HG02981 (cell line): ENCODE measurements around the gene PABPN1.

Experiments
- ATAC-seq: cut with Tn5 transposase; IDR thresholded peaks from one replicate; pipeline ENCODE4 v1.9.1; 2021; ENCODE audit warnings: mild to moderate bottlenecking, moderate library complexity; ENCODE audit not compliant: unreplicated experiment

The PABPN1 gene

DNA sequence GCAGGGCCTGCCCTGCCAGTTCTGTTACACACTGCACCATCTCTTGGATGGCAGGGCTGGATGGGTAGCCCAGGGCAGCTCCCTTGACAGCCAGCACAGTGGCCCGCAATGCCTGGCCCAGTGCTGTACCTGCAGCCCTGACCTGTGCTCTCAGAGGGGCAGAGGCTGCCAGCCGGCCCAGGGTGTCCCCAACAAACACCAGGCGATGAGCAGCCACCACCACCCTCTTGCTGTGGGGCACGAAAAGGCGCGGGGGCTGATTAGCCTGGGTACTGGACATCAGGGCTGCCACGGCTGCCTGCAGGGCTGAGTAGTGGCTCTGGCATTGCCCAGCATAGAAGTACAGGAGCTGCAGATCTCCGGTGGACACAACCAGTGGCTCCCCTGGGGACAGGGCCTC is 36.0 kb downstream of the PABPN1 start:
- no peak for ATAC-seq

DNA sequence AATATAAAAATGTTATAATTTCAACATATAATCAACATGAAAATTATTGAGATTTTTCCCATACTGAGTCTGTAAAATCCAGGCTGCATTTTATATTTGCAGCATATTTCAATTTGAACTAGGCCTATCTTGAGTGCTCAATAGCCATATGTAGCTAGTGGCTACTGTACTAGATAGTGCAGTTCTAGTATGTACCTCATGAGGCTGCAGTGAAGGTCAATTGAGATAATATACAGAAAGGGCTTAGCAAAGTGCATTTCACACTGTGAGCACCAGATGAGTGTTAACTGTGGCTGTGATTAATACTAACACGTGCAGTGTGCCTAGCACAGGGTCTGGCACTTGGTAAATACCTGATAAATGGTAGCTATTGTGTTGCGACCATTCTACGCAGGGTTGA is 36.8 kb downstream of the PABPN1 start:
- no peak for ATAC-seq

DNA sequence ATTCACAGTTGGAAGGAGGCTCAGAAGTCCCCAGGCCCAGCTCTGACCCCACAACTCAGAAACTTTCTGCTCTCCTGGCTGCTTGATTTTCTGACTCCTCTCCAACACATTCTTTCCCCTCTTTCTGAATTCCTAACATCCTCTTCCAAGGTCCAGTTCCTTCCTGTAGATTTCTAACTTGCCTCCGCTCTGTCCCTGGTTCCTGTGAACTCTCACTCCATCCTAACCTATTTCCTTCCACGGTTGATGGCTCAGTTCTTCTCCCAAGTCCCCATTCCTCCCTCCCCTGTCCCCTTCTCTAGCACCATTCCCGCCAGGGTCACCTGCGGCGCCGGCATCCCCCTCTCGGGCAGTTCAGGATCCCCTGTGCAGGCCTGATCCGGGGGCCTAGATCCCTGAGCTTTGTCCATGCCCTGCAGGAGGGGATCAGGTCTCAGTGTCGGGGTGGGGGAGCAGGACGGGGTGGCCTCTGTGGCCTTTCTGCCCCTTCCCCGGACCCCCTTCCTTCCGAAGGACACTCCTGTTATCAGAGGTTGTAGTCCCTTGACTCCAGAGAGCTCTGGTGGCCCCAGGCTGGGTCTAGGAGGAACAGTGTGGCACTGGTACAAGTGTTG is 37.4 kb downstream of the PABPN1 start:
- no peak for ATAC-seq

DNA sequence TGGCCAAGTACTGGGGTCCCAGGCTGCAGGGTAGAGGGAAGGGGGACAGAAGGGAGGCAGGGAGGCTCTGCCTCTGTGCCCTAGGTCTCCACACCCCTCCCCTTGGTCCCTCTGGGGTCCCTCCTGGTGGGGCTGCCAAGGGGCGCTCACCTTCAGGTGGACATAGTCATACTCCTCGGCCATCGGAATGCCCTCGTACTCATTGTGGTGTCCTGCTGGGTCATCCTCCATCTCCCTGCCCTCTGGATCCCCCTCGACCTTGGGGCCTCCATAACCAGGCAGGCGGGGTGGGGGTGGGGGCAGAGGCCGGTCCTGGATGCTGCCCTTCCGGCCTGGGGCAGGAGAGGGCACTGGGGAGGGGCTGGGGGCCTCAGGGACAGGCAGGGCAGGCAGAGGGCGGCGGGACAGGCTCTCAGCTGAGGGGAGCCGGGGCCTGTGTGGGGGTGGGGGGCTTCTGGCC is 37.9 kb downstream of the PABPN1 start:
- ATAC-seq: no peak

DNA sequence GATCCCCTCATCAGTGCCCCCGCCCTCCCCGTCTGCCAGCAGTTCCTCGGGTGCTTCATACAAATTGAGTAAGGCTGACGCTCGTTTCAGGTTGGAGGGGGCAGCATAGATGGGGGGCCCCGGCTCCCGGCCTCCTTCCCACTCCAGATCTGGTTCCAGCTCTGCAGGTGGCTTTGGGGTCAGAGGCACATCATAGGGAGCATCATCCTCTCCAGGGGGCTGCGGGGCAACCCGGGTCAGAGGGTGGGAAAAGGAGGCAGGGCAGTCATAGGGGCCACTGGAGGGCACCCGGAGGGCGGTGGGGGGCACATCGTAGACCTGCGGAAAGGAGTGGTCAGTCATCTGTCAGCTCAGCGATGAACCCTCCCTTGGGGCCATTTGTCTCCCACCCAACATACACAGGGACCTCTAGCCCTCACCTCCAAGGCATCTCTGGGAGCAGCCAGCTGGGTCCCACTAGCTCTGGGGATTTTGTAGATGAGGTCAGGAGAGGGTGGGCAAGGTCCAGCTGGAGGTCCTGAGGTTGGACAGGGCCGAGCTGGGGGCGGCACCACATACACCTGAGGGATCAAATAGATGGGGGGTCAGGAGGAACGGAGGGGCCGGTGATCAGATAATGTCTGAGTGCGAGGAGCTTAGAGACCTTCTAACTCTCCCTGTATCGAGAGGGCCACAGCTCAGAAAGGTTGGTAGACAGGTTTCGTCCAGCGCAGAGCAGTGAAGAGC is 38.6 kb downstream of the PABPN1 start:
- no peak for ATAC-seq

DNA sequence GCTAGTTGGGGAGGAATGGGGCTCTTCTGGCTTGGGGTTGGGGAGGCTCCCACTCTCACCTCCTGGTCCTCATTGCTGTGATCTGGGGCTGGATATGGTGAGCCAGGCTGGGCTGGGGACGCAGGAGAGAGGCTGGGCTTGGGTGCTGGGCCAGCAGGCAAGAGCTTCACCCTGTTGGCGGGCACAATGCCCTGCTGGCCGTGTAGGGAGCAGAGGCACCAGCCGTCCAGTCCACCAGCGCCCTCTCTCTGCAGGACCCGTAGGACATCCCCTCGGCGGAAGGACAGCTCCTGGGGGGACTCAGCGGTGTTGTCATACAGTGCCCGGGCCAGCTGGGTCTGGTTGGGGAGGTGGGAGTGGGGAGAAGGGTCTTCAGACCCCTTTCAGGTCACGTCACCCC is 39.2 kb downstream of the PABPN1 start:
- ATAC-seq: no peak

DNA sequence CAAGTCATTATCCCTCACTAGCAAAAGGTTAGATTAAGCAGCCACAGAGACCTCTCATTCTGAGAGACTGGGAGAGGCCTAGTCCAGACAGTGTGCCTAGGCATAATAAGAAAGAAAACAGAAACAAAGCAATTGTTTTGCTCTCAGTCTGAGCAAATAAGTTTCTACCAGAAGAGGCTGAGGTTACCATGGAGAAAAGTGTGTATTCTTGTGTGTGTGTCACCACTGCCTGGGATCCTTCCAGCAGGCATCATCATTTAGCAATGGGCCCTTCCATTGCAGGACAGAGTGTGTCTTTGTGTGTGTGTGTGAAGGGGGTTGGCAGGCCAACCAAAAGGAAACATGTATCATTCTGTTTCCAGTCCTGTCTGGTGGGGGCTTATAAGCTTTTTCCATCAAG is 40.1 kb downstream of the PABPN1 start:
- no peak for ATAC-seq

DNA sequence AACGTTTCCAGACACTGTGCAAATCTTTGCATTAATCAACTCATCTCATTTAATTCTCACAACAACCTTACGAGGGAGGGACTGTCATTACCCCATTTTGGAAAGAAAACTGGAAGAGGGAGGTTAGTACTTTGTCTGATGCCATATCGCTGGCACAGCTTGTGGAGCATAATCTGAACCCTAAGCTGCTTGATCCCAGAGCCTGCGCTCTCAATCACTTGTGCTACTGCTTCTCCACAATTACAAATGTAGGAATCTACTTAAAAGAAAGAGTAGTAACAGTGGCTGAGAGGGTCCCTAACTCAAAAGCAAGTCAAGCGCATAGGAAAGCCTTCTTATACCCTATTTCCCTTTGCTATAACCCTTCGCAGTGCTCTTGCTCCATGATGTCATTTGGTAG is 40.5 kb downstream of the PABPN1 start:
- no peak for ATAC-seq

DNA sequence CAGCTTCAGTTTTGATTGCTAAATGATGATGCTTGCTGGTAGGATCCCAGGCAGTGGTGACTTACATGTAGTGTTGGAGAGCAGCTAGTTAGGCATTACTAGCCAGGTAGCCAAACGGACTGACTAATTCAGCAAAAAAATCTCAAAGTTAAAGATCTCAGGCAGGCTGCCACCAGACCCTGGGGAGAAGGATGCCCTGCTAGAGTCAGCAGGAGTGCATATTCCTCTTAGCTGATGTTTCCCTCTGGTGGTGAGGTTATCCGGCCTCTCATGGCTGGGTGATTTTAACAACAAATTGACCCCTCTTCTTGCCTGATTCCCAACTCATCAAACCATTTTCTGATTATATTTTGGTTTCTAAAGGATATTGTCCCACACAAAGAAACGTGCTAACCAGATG is 40.9 kb downstream of the PABPN1 start:
- ATAC-seq: no peak

DNA sequence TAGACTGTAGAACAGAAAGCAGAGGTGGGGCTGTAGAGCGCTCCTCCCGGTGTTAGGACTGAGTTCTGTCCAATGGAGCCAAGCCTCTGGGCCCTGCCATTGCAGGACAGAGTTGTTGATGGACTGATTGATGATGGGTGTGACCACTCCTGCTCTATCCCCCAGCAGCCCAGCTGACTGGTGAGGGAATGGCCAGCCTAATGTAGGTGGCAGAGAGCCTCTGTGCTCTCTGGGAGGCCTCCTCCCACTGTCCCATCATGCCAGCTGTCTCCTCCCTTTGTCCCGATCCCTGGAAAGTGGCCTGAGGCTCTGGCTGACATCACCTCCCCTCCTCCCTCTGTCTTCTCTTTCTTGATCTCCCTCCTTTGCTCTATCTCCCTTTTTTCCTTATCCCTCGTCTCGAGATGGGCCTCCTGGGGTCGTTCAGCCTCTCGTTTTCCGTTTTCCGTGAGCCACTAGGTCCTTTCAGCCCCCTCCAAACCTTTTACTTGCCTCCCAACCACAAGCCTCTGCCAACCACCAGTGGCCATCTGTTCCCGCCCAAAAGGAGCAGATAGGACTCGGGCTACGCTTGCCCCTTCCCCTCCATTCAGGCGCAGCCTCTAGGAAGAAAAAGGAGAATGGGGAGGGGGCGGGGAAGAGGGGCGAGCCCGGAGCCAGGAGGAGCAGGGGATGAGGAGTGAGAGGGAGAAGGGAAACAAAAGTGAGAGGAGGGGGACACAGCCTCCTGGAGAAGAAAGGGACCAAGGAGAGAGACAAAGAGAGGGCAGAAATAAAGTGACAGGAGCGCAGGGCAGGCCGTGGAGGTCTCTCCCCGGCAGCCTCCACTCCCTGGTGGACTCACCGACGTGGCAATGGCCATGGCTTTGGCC is 43.1 kb downstream of the PABPN1 start:
- no peak for ATAC-seq

DNA sequence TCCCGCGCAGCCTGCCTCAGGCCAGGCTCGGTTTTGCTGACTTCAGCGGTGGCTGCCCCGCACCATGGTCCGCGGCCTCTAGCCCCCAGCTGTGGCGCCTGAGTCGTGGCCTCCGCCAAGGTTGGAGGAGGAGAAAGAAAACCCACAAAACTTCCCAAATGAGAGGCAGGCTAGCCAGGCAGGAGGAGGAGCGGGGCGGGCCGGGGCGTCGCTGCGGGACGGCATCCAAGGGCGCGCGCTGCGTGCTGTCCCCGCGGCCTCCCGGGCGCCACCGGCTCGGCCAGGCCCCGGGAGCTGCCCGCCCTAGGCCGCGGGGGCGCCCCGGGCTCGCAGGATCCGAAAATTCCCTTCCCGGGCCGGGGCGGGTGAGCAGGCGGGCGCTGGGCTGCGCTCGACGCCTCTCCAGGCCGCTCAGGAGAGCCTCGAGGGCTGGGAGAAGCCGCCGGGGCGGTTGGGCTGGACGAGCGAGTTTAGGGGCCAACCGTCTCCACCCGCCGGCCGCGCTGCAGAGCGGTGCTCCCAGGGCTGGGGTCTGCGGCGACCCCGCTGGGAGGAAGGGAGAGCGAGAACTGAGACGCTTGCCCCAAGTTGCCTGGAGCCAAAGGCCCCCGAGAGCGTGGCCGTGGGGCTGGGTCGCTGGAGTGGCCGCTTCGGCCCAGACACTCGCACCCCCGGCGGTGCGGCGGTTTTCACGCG is 43.9 kb downstream of the PABPN1 start, which contains the start of gene EFS:
Gene EFS, minus strand, starts transcription at position 137 of the 696 bp plus-strand sequence. CDS start 147 bp downstream, outside the sequence.
- no peak for ATAC-seq

DNA sequence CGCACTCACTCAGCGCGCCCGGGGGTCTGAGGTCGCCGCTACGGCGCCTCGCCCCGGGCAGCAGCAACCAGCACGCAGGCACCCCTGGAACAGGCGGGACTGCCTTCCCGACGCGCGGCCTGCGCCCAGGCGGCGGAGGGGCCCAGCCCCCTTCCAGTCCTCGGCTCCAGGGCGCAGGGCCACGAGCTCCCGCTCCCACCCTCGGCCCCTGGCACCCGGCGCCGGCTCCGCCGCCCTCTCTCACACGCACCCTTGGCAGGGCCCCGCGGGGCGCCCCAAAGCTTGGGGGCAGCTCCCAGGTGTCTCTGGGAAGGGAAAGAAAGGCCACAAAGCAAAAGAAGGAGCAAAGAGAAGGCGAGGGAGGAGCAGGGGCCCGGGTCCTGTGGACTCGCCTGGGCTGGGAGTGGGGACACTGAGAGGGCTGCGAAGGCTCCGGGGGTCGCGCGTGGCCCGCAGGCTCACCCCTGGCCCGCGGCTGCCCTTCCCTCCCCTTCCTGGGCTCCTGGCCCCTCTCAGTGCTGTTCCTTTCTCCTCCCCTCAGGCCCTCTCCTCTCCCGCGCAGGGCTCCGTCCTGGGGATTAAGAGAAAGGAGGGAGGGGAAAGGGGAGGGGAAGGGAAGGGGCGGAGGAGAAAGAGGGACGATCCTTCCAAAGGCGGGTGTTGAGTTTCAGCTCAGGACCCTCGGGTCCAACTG is 44.6 kb downstream of the PABPN1 start:
- ATAC-seq: no peak

DNA sequence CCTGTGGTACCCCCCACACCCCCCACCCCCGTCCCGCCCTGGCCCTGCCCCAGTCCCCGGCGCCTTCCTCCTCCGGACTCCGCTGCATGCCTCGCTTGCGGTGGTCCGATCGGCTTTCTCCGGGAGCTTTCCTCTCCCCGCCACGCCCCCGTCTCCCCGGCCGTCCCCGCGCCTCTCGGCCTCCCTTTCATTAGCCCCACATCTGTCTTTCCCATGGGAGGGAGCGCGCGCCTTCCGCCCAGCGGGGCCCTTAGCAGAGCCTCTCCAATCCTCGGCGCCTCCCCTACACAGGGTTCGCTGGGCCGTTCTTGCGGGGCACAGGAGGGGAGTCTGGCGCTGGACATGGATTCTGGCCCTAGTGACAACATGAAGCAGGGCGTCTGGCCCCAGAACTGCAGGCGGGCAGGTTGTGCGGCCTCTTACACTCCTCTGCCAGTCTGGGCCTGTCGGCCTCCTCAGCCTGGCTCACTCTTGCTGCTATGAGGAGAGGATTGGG is 45.2 kb downstream of the PABPN1 start:
- ATAC-seq: no peak

DNA sequence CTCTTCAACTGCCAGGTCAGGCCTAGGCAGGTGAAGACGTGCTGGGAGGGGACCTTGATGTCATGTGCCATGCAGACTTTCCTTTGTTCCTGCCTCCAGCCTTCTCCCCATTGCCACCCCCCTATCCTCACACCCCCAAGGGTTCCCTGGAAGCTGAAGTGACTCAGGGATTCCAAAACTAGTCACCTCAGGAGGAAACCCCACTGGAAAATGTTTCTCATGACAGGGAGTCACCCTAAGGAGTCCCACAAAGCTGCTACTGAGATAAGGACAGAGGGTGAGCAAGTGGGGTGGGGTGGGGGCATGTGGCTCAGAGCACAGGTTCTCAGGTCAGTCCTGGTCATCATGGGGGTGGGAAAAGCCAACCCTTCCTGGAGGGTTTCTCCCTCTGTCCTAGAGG is 49.0 kb downstream of the PABPN1 start:
- ATAC-seq: no peak

DNA sequence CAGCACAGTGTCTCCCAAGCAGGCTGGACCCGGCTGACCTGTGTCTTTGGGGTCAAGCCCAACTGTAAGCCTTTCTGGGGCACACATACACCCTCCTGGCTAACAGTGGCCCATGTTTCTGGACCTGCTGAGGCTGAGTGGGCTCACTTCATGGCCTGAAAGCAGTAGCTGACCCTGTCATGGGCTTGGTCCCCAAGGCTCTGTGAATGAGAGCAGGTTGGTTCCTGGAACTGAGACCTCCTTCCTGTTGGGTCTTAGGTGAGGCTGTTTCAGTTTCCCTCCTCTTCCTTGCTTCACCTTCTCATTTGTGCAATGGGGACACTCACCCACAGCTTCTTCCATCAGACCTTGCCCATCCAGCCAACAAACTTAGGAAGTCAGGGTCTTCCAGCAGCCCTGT is 50.6 kb downstream of the PABPN1 start:
- no peak for ATAC-seq

DNA sequence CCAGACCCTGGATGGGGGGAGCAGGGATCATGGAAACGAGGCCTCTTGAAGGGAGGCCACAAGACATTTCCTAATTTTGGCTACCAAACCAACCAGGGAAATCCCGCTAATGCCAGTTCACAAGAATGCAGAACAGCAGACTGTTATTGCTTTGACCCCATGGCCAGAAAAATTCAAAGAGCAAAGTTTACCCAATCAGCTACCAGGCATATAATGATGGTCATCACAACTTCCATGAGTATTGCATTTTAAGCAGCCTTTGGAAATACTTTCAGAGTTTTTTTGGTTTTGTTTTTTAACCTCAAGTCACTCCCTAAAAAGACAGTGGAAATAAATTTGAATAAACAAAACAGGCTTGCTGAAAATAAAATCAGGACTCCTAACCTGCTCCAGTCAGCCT is 51.3 kb downstream of the PABPN1 start, which contains the start of gene IL25:
Gene IL25, plus strand, starts transcription at position 301 of the 400 bp plus-strand sequence.
- no peak for ATAC-seq

DNA sequence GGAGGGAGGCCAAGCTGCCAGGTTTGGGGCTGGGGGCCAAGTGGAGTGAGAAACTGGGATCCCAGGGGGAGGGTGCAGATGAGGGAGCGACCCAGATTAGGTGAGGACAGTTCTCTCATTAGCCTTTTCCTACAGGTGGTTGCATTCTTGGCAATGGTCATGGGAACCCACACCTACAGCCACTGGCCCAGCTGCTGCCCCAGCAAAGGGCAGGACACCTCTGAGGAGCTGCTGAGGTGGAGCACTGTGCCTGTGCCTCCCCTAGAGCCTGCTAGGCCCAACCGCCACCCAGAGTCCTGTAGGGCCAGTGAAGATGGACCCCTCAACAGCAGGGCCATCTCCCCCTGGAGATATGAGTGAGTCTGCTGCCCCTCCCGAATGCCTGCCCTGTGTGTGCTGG is 51.8 kb downstream of the PABPN1 start:
- ATAC-seq: no peak
